Measurements from ENCODE around the gene KCNB1.

Gene KCNB1

DNA sequence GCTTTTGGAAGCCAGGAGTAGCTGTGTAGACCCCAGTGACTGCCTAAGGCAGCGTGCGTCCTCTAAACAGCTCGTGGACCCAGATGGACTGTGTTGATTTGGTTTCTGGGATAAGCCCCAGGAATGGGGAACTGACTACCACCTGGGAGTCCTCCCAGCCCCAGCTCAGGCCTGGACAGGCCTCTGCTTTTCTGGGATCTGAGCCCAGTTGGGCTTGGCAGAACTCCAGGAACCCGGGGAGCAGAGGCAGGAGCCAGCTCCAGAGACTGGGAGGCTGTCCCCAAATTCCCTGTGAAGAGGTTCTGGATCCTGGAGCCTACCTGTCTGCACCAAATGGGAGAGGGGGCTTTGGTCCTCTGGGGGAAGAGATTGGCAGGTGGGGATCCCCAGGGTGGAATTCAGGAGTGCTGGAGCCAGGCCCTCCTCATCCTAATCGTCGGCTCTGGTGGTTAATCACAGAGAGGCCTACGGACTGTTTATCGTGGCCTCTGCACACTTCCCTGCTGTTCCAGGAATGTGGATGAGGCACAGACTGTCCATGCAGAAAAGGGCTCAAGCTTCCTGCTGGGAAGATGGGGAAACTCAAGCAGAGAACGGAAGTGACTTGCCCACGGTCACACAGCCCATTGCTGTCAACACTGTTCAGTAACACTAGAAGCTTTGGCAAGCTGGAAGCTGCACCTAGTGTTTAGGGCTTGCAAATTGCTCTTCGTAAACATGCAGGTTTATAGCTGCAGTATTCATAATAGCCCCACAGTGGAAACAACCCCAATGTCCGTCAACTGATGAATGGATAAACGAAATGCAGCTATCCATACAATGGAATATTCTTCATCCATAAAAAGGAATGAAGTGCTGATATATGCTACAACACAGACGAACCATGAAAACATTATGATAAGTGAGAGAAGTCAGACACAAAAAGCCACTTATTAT, 100.6 kb downstream of the KCNB1 start:
- TF ChIP-seq, protein P1, sequence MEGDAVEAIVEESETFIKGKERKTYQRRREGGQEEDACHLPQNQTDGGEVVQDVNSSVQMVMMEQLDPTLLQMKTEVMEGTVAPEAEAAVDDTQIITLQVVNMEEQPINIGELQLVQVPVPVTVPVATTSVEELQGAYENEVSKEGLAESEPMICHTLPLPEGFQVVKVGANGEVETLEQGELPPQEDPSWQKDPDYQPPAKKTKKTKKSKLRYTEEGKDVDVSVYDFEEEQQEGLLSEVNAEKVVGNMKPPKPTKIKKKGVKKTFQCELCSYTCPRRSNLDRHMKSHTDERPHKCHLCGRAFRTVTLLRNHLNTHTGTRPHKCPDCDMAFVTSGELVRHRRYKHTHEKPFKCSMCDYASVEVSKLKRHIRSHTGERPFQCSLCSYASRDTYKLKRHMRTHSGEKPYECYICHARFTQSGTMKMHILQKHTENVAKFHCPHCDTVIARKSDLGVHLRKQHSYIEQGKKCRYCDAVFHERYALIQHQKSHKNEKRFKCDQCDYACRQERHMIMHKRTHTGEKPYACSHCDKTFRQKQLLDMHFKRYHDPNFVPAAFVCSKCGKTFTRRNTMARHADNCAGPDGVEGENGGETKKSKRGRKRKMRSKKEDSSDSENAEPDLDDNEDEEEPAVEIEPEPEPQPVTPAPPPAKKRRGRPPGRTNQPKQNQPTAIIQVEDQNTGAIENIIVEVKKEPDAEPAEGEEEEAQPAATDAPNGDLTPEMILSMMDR (IDR thresholded peaks at IDR 0.05; ENCODE audit: low read depth, low read length) = no peak
- TF ChIP-seq EZH2phosphoT487 (IDR thresholded peaks at IDR 0.05; ENCODE audit: low read depth) = no peak
- Histone ChIP-seq H3K4me2 (ENCODE audit: low read length) (no peak overlapping the region), H3K27ac (ENCODE audit: low read length) (no peak overlapping the region)

DNA sequence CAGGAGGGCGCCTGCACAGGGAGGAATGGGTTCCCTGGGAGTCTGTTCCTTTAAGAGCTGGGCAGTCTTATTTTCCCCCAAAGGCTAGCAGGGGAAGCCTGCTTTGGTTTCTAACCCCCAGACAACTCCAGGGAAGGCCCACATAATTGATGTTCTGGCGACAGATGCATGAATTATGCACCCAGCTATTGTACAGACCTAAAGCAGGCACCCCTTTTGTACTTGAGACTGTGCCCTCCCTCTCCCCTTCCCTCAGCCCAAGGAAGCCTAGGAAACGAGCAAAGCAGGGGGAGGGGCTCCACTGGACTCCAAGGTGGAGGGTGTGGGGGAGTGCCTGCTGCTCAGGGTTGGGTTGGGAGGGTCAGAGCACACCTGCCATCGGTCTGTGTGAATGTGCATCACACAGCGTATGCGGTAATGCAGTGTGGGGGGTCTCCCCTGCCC, 102.1 kb downstream of the KCNB1 start:
- H3K79me2 ChIP-seq (ENCODE audit: low read length) = no peaks in the 10 kb centered on the region
- no peak overlapping the region for H3K9ac ChIP-seq (ENCODE audit: low read length)
- no peak overlapping the region for H3K4me3 ChIP-seq (ENCODE audit: low read length)
- H3K9me3 ChIP-seq (ENCODE audit: insufficient read depth, low read length) = no peaks in the 10 kb centered on the region
- H3K27ac ChIP-seq (ENCODE audit: low read length) = no peak overlapping the region
- no peak overlapping the region for H2AFZ ChIP-seq (ENCODE audit: low read depth, low read length)
- H3K27me3 ChIP-seq (ENCODE audit: low read depth, low read length) = peaks cover 40% of the 10 kb centered on the region
- no peaks in the 10 kb centered on the region for H3K36me3 ChIP-seq (replicated peaks; ENCODE audit: low read depth, low read length)
- H4K20me1 ChIP-seq (ENCODE audit: insufficient read depth, low read length) = no peaks in the 10 kb centered on the region
- H3K4me2 ChIP-seq (ENCODE audit: low read length) = no peak overlapping the region
- H3K4me1 ChIP-seq (ENCODE audit: low read length) = no peaks in the 10 kb centered on the region
- no peak for TF ChIP-seq EZH2phosphoT487 (IDR thresholded peaks at IDR 0.05; ENCODE audit: low read depth)
- TF ChIP-seq, protein P1 (IDR thresholded peaks at IDR 0.05; ENCODE audit: low read depth, low read length) = no peak

More for the DNA sequence above, 100.6 kb downstream of the KCNB1 start:
- Histone ChIP-seq H3K4me1 (ENCODE audit: low read length) (peaks cover 4% of the 10 kb centered on the region; the same call in 1 of the 2 replicates), H3K79me2 (ENCODE audit: low read length) (no peaks in the 10 kb centered on the region), H2AFZ (ENCODE audit: low read depth, low read length) (no peak overlapping the region), H3K4me3 (ENCODE audit: low read length) (no peak overlapping the region), H4K20me1 (ENCODE audit: insufficient read depth, low read length) (no peaks in the 10 kb centered on the region), H3K9ac (ENCODE audit: low read length) (no peak overlapping the region), H3K27me3 (ENCODE audit: low read depth, low read length) (peaks cover 30% of the 10 kb centered on the region), H3K9me3 (ENCODE audit: insufficient read depth, low read length) (no peaks in the 10 kb centered on the region), H3K36me3 (replicated peaks; ENCODE audit: low read depth, low read length) (no peaks in the 10 kb centered on the region)

DNA sequence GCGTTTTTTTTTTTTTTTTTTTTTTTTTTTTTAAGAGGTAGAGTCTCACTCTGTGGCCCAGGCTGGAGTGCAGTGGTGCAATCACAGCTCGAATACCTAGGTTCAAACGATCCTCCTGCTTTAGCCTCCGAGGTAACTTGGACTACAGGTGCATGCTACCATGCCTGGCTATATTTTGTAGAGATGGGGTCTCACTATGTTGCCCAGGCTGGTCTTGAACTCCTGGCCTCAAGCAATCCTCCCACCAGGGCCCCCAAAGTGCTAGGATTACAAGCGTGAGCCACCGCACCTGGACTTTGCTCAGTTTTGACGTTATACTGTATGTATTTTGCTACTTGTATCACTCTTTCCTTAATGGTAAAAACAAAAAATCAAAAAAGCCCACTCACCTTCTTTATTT, 103.1 kb downstream of the KCNB1 start:
- no peaks in the 10 kb centered on the region for H3K36me3 ChIP-seq (replicated peaks; ENCODE audit: low read depth, low read length)
- H3K4me3 ChIP-seq (ENCODE audit: low read length) = no peak overlapping the region
- no peaks in the 10 kb centered on the region for H4K20me1 ChIP-seq (ENCODE audit: insufficient read depth, low read length)
- H3K4me2 ChIP-seq (ENCODE audit: low read length) = no peak overlapping the region
- TF ChIP-seq, protein P1 (IDR thresholded peaks at IDR 0.05; ENCODE audit: low read depth, low read length) = no peak
- TF ChIP-seq EZH2phosphoT487 (IDR thresholded peaks at IDR 0.05; ENCODE audit: low read depth) = no peak
- H3K9me3 ChIP-seq (ENCODE audit: insufficient read depth, low read length) = no peaks in the 10 kb centered on the region
- no peak overlapping the region for H3K9ac ChIP-seq (ENCODE audit: low read length)
- no peaks in the 10 kb centered on the region for H3K79me2 ChIP-seq (ENCODE audit: low read length)
- no peak overlapping the region for H2AFZ ChIP-seq (ENCODE audit: low read depth, low read length)
- H3K4me1 ChIP-seq (ENCODE audit: low read length) = no peaks in the 10 kb centered on the region
- H3K27ac ChIP-seq (ENCODE audit: low read length) = no peak overlapping the region
- peaks cover 47% of the 10 kb centered on the region for H3K27me3 ChIP-seq (ENCODE audit: low read depth, low read length)

DNA sequence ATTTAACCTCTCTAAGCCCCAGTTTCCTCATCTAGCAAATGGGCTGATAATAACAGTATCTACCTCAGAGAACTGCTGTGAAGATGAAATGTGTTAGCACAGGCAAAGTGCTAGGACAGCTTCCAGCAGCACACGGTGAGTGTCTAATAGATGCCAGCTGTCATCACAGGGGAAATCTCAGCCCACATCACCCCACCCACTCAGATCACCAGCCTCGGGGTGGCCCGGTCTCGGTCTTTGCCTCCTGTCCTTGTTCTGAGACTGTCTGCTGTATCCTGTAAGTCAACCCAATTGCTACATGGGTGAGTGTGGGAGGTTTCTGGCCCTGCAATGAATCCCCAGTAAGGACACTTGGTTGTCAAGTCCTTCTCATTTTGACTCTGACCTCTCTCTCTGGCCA, 105.1 kb downstream of the KCNB1 start:
- no peak overlapping the region for H3K4me3 ChIP-seq (ENCODE audit: low read length)
- no peaks in the 10 kb centered on the region for H3K79me2 ChIP-seq (ENCODE audit: low read length)
- H3K4me2 ChIP-seq (ENCODE audit: low read length) = no peak overlapping the region
- H3K9ac ChIP-seq (ENCODE audit: low read length) = no peak overlapping the region
- H4K20me1 ChIP-seq (ENCODE audit: insufficient read depth, low read length) = no peaks in the 10 kb centered on the region
- peaks cover 58% of the 10 kb centered on the region for H3K27me3 ChIP-seq (ENCODE audit: low read depth, low read length)
- TF ChIP-seq EZH2phosphoT487 (IDR thresholded peaks at IDR 0.05; ENCODE audit: low read depth) = no peak
- TF ChIP-seq, protein P1 (IDR thresholded peaks at IDR 0.05; ENCODE audit: low read depth, low read length) = no peak
- no peaks in the 10 kb centered on the region for H3K4me1 ChIP-seq (ENCODE audit: low read length)
- H3K27ac ChIP-seq (ENCODE audit: low read length) = no peak overlapping the region
- H3K9me3 ChIP-seq (ENCODE audit: insufficient read depth, low read length) = no peaks in the 10 kb centered on the region
- H2AFZ ChIP-seq (ENCODE audit: low read depth, low read length) = no peak overlapping the region
- H3K36me3 ChIP-seq (replicated peaks; ENCODE audit: low read depth, low read length) = no peaks in the 10 kb centered on the region

Data from OCI-LY3 (cell line).